Hematopoietic multipotent progenitor cell treated with erythropoietin and hydrocortisone succinate and interleukin-3 and kit ligand, for 15 days (in vitro differentiated cells): ENCODE measurements around the gene UBE2E2.

Experiments
- DNase-seq: peaks from one replicate; pipeline ENCODE4 v3.0.0-alpha.2; 2015; ENCODE audit warnings: low spot score

UBE2E2 gene

GRCh38 chr3:23240171-23240785 is 37.2 kb downstream of the UBE2E2 start:
- no peak for DNase-seq

- no peak for DNase-seq
Observed at GRCh38 chr3:23241256-23241655, 38.1 kb downstream of the UBE2E2 start.

- DNase-seq: no peak
Observed at GRCh38 chr3:23242106-23242505, 39.0 kb downstream of the UBE2E2 start.

GRCh38 chr3:23244324-23245041 is 41.4 kb downstream of the UBE2E2 start:
- no peak for DNase-seq

GRCh38 chr3:23246651-23247050 is 43.5 kb downstream of the UBE2E2 start:
- no peak for DNase-seq

GRCh38 chr3:23248594-23249131 is 45.5 kb downstream of the UBE2E2 start:
- no peak for DNase-seq

GRCh38 chr3:23249961-23250360 is 46.8 kb downstream of the UBE2E2 start:
- DNase-seq: no peak

GRCh38 chr3:23252122-23252521 is 49.0 kb downstream of the UBE2E2 start:
- no peak for DNase-seq

GRCh38 chr3:23253214-23253613 is 50.1 kb downstream of the UBE2E2 start:
- no peak for DNase-seq

- DNase-seq: no peak
Observed at GRCh38 chr3:23254282-23254681, 51.2 kb downstream of the UBE2E2 start.

- no peak for DNase-seq
Observed at GRCh38 chr3:23254835-23255234, 51.7 kb downstream of the UBE2E2 start.

GRCh38 chr3:23256741-23257435 is 53.8 kb downstream of the UBE2E2 start:
- DNase-seq: no peak

- no peak for DNase-seq
Observed at GRCh38 chr3:23258110-23258509, 55.0 kb downstream of the UBE2E2 start.

- no peak for DNase-seq
Observed at GRCh38 chr3:23259515-23259914, 56.4 kb downstream of the UBE2E2 start.

- no peak for DNase-seq
Observed at GRCh38 chr3:23262766-23263165, 59.6 kb downstream of the UBE2E2 start.

- no peak for DNase-seq
Observed at GRCh38 chr3:23263796-23264195, 60.7 kb downstream of the UBE2E2 start.

GRCh38 chr3:23264413-23264812 is 61.3 kb downstream of the UBE2E2 start:
- DNase-seq: no peak

- DNase-seq: no peak
Observed at GRCh38 chr3:23270423-23270822, 67.3 kb downstream of the UBE2E2 start.

GRCh38 chr3:23271876-23272741 is 69.0 kb downstream of the UBE2E2 start:
- DNase-seq: no peak

GRCh38 chr3:23272820-23273219 is 69.7 kb downstream of the UBE2E2 start:
- DNase-seq: no peak

GRCh38 chr3:23275061-23275460 is 71.9 kb downstream of the UBE2E2 start:
- DNase-seq: no peak

- no peak for DNase-seq
Observed at GRCh38 chr3:23275814-23276213, 72.7 kb downstream of the UBE2E2 start.
